Vagina (tissue), 2 donors: Measurements from ENCODE around the gene HOXB5. TPM values are rescaled to one million over a fixed set of nuclear protein-coding genes. Genes with fewer than 3 reads are reported as not detected.

Source experiments
- DNase-seq, 2 donors: peaks; one replicate each; pipeline ENCODE4 v3.0.0-alpha.2; 2017; ENCODE audit errors: extremely low spot score in 2 of 2
- H3K27ac ChIP-seq: fragments of 200-600 bp; sonication (generic); one replicate; pipeline ENCODE4 v1.5.1; 2019
- H3K27me3 ChIP-seq: fragments of 200-600 bp; sonication (generic); one replicate; pipeline ENCODE4 v1.5.1; 2019
- H3K36me3 ChIP-seq, 2 donors: fragments of 200-600 bp; sonication (generic); one replicate each; pipeline ENCODE4 v1.5.1; 2017 to 2019
- H3K4me1 ChIP-seq: fragments of 200-600 bp; sonication (generic); one replicate; pipeline ENCODE4 v1.5.1; 2019
- H3K4me3 ChIP-seq, 2 donors: fragments of 200-600 bp; sonication (generic); 1 replicate in 1 of 2; 2 replicates in 1 of 2; pipeline ENCODE4 v1.5.1; 2016 to 2019
- H3K9me3 ChIP-seq: fragments of 200-600 bp; sonication (generic); one replicate; pipeline ENCODE4 v1.5.1; 2019
- CTCF ChIP-seq, 3 experiments: fragments of 450-650 bp in 2 of 3; fragments of 200-600 bp in 1 of 3; sonication (generic) in 1 of 3; IDR thresholded peaks; one replicate each; pipeline ENCODE4 v1.5.1; 2017 to 2019; ENCODE audit warnings: antibody characterized with exemption in 3 of 3, mild to moderate bottlenecking in 2 of 3, moderate library complexity in 2 of 3
- POLR2A ChIP-seq, 2 donors: fragments of 450-650 bp; IDR thresholded peaks; one replicate each; pipeline ENCODE4 v1.6.1; 2017; ENCODE audit warnings: antibody characterized with exemption in 2 of 2, mild to moderate bottlenecking in 2 of 2, moderate library complexity in 2 of 2
- POLR2AphosphoS5 ChIP-seq, 2 donors: sonication (generic); formaldehyde crosslinking; IDR thresholded peaks; one replicate each; pipeline ENCODE4 v1.9.0; 2017; ENCODE audit warnings: antibody characterized with exemption in 2 of 2, mild to moderate bottlenecking in 2 of 2, low read depth in 1 of 2; ENCODE audit not compliant: insufficient read depth in 1 of 2
- intact Hi-C: fragments of 100-400 bp; cut with DNase I; formaldehyde crosslinking; loops from one replicate; pipeline ENCODE4 v1.15.1; 2023
- total RNA-seq: library from RNA; depleted of rRNA; stranded (reverse); fragments of >200 nt; gene quantifications from one replicate; pipeline ENCODE4 v1.2.3, GENCODE V29; 2016

HOXB5 gene
- total RNA-seq, 1 donor from 2014 or later, result 0.74 TPM

- intact Hi-C loops, result no loop called here
- Histone ChIP-seq H3K4me1 (peaks cover 28% of the 10 kb centered on the region), H3K4me3 (peak within 1 kb of the TSS; percentile 42 to 60), H3K27ac (peak within 1 kb of the TSS; percentile 49), H3K9me3 (no peaks in the 10 kb centered on the region), H3K27me3 (peaks cover 12% of the 10 kb centered on the region), H3K36me3 (no peaks in the 10 kb centered on the region)
- no peak for TF ChIP-seq POLR2A (IDR thresholded peaks at IDR 0.05)
- TF ChIP-seq CTCF (IDR thresholded peaks at IDR 0.05), result no peak
- TF ChIP-seq POLR2AphosphoS5 (IDR thresholded peaks at IDR 0.05; ENCODE audit: insufficient read depth in 1 of 2, low read depth in 1 of 2), result peak; percentile 21 to 46
- no peak for DNase-seq
Observed at GRCh38 chr17:48610282-48611211, 17.0 kb upstream of the HOXB5 start, which contains the start of gene HOXB7. TSS of gene HOXB7 (minus strand) at chr17:48611017. CDS start at chr17:48610918, 99 bp downstream.

DNA sequence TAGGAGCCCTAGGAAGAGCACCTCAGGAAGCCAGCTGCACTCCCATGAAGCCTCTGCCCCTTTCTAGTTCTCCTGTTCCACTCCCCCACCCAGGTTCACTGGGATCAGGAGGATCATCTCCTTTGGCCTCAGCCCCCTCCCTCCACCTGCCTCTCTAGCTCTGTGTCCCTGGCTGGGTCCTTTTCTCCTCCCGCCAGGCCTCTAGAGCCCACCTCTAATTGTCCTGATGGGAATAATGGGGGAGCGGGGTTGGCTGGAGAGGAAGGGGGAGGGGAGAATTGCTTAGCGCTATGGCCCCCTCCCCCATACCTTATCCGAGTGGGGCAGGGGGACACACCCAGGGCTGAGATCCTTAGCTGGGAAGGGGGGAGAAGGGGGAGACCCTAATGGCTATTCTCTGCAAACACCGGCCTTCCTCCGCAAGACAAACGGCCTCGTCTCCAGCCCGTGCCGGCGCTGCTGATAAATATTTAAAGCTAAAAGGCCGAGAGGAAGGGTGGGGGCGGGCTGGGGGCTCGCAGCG, 16.2 kb upstream of the HOXB5 start:
- H3K9me3 ChIP-seq, result no peaks in the 10 kb centered on the region
- no peaks in the 10 kb centered on the region for H3K36me3 ChIP-seq
- H3K27ac ChIP-seq, result peak overlapping the region; percentile 49
- peaks cover 28% of the 10 kb centered on the region for H3K4me1 ChIP-seq
- no peak for DNase-seq
- peaks cover 12% of the 10 kb centered on the region for H3K27me3 ChIP-seq
- intact Hi-C loops, result no loop called here
- peak overlapping the region; percentile 42 to 60 for H3K4me3 ChIP-seq
- TF ChIP-seq CTCF (IDR thresholded peaks at IDR 0.05) (no peak), POLR2A (IDR thresholded peaks at IDR 0.05) (no peak), POLR2AphosphoS5 (IDR thresholded peaks at IDR 0.05; ENCODE audit: insufficient read depth in 1 of 2, low read depth in 1 of 2) (no peak)

DNA sequence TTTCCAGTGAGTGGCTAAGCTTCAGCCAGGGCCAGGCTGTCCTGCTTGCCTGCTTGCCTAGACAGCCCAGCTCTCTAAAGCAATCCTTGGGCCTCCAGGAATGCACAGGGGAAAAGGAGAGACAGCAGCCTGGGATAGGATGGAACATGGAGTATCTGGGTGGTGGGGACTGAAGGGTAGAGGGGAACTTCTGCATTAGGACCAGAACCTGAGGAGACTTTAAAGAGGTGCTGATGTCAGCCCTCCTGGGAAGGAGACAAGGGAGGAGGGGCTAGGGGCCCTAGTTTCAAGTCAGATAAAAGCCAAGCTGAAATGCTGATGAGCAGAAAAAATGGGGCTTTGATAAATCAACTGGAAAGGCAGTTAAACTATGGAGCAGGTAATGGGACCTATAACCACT, 15.5 kb upstream of the HOXB5 start:
- Histone ChIP-seq H3K36me3 (no peaks in the 10 kb centered on the region), H3K27ac (no peak overlapping the region), H3K9me3 (no peaks in the 10 kb centered on the region), H3K4me3 (no peak overlapping the region), H3K4me1 (peaks cover 23% of the 10 kb centered on the region), H3K27me3 (peaks cover 12% of the 10 kb centered on the region)
- no peak for DNase-seq
- intact Hi-C loops, result no loop called here
- TF ChIP-seq CTCF (IDR thresholded peaks at IDR 0.05) (no peak), POLR2A (IDR thresholded peaks at IDR 0.05) (no peak)

DNA sequence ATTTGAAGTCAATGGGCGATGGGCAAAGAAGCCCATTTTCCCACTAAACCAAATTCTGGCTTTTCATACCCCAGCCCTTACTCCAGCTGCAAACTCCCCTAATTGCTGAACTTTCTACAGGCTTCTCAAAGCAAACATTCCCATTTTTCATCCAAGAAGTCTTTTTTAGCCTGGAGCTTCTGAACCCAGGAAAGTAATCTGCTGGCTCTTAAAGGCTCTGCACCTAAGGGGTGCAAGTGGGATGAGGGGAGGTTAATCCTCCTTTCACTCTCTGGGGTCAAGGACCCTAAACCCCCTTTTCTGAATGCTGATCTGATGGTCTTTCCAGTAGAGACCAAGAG, 14.9 kb upstream of the HOXB5 start:
- Histone ChIP-seq H3K4me3 (no peak overlapping the region), H3K9me3 (no peaks in the 10 kb centered on the region), H3K27me3 (peaks cover 8% of the 10 kb centered on the region), H3K4me1 (peaks cover 21% of the 10 kb centered on the region), H3K27ac (no peak overlapping the region), H3K36me3 (no peaks in the 10 kb centered on the region)
- intact Hi-C loops, result no loop called here
- TF ChIP-seq POLR2A (IDR thresholded peaks at IDR 0.05) (no peak), CTCF (IDR thresholded peaks at IDR 0.05) (no peak), POLR2AphosphoS5 (IDR thresholded peaks at IDR 0.05; ENCODE audit: insufficient read depth in 1 of 2, low read depth in 1 of 2) (no peak)
- DNase-seq, result no peak
